ELF-1 (cell line): ENCODE results near the gene PARVA.
A peak's percentile ranks its signal among the peaks of the same experiment; 100 is the strongest.

Source experiments
- DNase-seq: peaks from one replicate; pipeline ENCODE4 v3.0.0-alpha.2; 2016; ENCODE audit warnings: low read depth, low spot score

PARVA gene

GRCh38 chr11:12376259-12377081 is 901 bp upstream of the PARVA start:
- peak; percentile 18 for DNase-seq

- DNase-seq, result peak; percentile 88
These were observed 638 bp downstream of the PARVA start for GRCh38 chr11:12377824-12378593.

DNA sequence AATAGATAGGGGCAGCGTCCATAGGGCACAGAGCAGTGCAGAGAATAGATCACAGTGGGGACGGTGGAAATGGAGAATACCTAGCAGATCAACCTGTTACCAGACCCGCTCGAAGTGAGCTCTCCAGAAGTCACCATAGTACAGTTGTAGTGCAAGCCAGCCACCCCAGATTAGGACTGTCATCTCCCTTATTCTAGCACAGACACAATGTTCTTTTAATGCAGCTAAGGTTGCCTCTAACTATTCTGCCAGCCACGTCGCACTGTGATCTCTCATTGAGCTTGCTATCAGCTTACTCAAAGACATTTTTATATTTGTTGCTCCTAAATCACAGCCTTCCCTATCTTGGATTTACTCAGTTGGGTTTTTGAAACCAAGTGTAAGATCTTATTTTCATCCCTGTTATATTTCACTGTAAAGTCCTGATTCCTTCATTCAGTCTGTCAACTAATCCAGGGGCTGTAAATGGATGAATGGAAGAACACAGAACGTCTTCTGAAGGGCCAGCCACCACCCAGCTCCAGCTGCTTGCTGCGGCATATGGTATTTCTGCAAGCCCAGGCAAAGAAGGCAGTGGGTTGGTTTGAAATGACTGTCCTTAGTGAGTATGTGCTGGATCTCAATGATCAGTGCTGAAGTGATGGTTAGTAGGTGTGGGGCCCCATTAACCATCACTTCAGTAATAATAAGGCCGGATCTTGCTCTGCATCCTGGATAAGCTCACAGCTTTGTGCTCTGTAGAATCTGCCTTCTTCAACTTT is 3.4 kb downstream of the PARVA start:
- DNase-seq, result no peak

DNA sequence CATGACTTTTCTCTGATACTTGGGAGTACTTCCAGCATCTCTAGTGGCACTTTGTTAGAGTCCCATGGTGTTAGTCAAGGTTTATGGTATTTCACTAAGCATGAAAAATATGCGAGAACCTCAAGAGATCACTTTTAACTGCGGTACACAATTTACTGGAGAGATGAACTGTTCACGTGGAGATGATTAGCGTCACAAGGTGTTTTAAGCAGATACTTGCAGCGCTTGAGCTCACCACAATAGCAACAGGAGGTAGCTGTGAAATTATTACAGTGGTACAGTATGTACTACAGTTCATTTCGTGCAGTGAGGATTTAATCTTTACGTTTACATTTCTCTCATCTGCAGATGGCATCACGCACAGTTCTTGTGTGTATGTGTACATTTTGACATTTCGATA is 4.5 kb downstream of the PARVA start:
- DNase-seq, result no peak

- DNase-seq, result no peak
These were observed 5.1 kb downstream of the PARVA start for GRCh38 chr11:12382451-12382850.

DNA sequence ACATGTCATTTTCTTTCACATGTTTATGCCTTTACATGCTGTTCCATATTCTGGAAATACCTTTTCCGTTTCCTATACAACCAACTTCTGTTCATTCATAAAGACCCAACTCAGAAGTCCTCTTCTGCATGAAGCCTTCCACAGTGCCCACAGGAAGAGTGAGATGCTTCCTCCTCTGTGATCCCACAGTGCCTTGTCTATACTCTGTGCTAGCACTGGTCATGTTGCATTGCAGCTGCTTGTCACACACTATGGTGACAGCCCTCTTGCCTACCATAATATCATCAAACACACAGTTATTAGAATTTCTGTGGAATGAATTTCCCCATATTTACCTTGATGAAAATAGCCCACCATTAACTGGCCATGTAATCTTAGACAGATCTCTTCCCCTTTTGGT is 8.9 kb downstream of the PARVA start:
- DNase-seq, result no peak

DNA sequence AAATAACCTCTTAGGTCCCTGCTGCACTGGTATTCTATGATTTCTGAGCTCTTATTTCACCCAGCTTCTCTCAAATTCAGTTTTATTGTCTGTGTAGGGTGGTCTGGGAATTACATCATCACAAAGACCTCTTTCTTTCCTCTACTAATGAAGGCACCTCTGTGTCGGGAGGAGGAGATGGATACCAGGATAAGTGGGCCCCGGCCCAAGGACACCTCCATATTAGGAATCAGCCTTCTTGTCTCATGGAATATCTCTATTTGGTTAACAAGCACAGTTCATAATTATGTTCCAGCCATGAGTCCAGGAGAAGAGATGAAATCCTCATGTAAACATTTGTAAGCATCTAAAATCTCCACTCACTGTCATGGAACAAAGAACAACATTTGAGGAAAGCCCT is 9.4 kb downstream of the PARVA start:
- no peak for DNase-seq

GRCh38 chr11:12388173-12388572 is 10.8 kb downstream of the PARVA start:
- DNase-seq, result no peak

GRCh38 chr11:12388939-12389670 is 11.7 kb downstream of the PARVA start:
- no peak for DNase-seq

DNA sequence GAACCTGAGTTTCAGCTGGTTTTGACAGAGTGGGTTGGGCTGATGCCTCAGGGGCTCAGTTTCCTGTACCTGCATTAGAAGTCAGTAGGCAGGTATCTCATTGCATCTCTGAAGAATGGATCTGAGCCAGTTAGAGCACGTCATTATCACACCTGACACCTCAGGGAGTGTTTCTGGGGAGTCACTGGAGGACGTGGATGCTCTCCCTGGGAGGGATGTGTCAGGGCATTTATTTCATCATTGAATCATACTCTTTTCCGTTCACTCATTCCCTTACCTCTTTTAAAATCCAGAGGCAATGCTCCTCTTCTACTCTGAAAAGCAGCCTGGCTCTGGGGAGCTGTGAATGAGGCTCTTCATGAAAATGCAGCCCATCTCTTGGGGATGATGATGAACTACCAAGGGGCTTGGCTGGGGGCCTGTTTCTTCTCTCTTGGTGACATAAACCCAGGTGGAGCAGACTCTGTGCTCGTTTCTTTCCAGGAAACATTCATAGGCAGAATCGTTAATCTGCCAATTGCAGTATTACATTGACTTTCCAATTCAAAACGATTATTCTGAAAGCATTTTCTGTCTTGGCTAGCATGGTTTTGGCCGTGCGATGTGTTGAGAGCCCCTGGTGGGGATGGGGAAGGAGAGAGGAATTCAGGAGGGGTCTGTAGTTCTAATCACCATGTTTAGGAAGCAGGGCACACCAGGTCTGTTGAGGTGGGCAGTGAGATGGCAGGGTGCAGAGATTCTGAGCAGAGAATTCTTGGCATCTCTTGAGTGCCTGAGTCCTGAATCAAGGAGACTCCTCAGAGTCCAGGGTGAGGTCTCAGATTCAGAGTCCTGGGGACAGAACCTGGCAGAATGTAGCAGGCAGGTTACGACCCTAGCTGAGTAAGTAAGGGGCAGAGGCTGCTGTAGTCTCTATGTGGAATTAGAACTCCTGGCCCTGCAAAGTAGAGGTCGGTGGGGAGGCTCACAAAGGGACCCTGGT is 12.6 kb downstream of the PARVA start:
- DNase-seq, result peak; percentile 72

DNA sequence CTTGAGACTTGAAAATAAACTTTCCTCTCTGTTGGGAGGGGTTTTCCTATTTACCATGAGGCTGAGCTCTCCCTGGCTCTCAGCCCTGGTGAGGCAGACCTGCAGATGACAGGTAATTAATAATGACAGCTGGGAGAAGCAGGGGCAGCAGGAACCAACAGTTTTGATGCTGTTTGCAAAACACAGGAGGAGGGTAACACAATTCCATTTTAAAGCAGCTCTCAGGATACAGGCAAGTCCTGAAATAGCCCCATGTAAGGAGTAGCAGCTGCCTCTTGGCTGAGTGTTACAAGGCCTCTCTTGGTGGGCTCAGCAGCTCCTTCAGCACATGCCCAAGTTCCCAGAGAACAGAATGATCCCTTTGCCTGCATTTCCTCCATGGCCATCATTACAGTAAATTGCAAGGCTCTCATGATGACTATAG is 13.3 kb downstream of the PARVA start:
- no peak for DNase-seq

DNA sequence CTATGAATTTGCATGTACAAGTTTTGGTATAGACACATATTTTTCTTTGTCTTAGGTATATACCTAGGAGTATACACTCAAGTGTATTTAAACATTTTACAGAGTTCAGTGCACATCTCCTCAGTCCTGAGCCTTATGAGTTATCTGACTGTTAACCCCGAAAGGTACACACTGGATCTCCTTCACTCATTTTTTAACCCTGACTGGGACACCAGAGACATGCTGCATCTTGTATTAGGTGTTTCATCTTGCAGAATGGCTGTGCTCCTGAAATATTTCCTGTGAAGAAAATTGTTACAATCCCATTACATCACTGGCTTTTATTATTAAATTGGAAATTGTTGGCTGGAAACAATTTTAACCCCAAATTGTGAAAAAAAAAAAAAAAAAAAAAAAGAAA is 15.3 kb downstream of the PARVA start:
- DNase-seq, result no peak

DNA sequence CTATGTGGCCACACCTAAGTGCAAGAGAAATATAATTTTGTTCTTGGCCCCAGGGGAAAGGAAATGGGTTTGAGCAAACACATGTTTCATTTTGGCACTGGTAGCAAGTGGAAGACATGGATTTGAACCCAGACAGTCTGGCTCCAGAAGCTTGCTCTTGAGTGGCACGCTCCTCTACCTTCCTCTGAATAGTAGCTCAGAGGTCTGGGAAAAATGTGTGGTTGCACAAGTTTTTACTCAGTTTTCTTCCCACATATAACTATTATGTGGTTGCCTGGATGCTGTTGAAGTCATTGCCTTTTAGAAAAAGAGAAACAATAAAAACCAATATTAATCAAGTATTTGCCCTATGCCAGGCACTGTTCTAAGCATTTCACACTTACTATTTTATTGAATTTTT is 16.3 kb downstream of the PARVA start:
- no peak for DNase-seq

- DNase-seq, result no peak
These were observed 17.2 kb downstream of the PARVA start for GRCh38 chr11:12394601-12395000.

GRCh38 chr11:12395333-12395732 is 18.0 kb downstream of the PARVA start:
- no peak for DNase-seq

GRCh38 chr11:12397931-12398334 is 20.6 kb downstream of the PARVA start:
- DNase-seq, result peak; percentile 82

DNA sequence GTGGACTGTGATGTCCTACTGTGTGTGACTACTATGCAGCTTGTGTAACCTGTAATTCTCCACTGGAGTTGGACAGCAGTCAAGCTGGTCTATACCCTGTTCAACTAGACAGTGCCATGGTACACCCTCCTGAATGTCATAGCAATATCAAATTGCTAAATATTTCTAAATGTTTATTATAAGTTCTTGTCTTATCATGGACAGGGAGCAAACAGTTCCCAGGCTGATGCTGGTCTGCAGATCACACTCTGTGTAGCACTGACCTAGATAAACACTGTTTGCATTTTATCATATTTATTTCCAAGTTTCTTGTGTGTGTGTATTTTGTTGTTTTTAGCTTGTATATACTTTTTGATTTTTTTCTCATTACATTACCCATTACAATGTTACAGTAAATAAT is 22.0 kb downstream of the PARVA start:
- DNase-seq, result no peak

GRCh38 chr11:12402025-12402424 is 24.7 kb downstream of the PARVA start:
- DNase-seq, result peak; percentile 10

DNA sequence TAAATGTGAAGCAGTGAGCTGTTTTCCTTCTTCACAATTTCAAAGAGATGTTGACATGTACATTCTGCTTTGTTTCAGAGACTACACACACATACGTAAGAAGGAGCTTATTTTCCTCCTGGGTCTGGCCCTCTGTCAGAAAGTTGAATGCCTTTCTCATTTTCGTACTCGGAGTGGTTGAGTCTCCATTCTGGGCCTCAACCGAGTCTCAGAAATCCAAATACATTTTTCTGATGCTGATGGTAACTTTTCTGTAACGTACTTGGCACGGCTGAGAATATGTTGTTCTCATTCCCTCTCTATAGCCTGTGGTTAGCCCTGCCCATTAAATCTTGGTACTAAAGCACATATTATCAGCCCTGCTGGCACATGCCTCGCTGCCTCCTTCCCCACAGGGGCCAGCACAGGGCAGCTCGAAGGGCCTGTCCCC is 25.3 kb downstream of the PARVA start:
- DNase-seq, result no peak
